ENCODE measurements around the gene DNAJC11. TPM values are rescaled to one million over a fixed set of nuclear protein-coding genes. Genes with fewer than 3 reads are reported as not detected.

DNAJC11 gene
- polyA plus RNA-seq, 2 of the 4 experiments (the other 2 are of a cell fraction) = 35.7 to 48.5 TPM

- TF ChIP-seq CBX2 (IDR thresholded peaks at IDR 0.05; ENCODE audit: borderline replicate concordance, low read depth) (no peak), HDAC2 (IDR thresholded peaks at IDR 0.05) (no peak), KDM1A (IDR thresholded peaks at IDR 0.05; ENCODE audit: low read depth) (no peak), PBX3 (IDR thresholded peaks at IDR 0.05) (no peak), JUNB (IDR thresholded peaks at IDR 0.05) (no peak), BCL3 (IDR thresholded peaks at IDR 0.05) (no peak), MAFK (IDR thresholded peaks at IDR 0.05; ENCODE audit: partially characterized antibody) (peak; percentile 80), TP53 (CRISPR knock-in tag; IDR thresholded peaks at IDR 0.05) (no peak), NR3C1 (IDR thresholded peaks at IDR 0.05) (no peak), POLR2A (IDR thresholded peaks at IDR 0.05; ENCODE audit: low read length) (no peak), CHD2 (IDR thresholded peaks at IDR 0.05; ENCODE audit: low read length, partially characterized antibody) (no peak), SREBF2 (IDR thresholded peaks at IDR 0.05) (no peak), PHF8 (IDR thresholded peaks at IDR 0.05; ENCODE audit: borderline replicate concordance, low read depth) (no peak), ZSCAN20 (CRISPR knock-in tag; IDR thresholded peaks at IDR 0.05) (no peak), FOXS1 (CRISPR knock-in tag; IDR thresholded peaks at IDR 0.05) (no peak), BHLHE40 (IDR thresholded peaks at IDR 0.05; ENCODE audit: low read depth, low read length) (no peak), RNF2 (IDR thresholded peaks at IDR 0.05; ENCODE audit: borderline replicate concordance, low read depth) (no peak), ZNF302 (CRISPR knock-in tag; IDR thresholded peaks at IDR 0.05) (no peak), SMC3 (IDR thresholded peaks at IDR 0.05) (no peak), EHF (CRISPR knock-in tag; IDR thresholded peaks at IDR 0.05) (no peak), ELK1 (IDR thresholded peaks at IDR 0.05; ENCODE audit: low read depth, low read length) (no peak), NFE2L2 (conservative IDR thresholded peaks at IDR 0.05; ENCODE audit: low read length) (peak; percentile 65; the same call in 1 of the 2 replicates), FOSB (CRISPR knock-in tag; IDR thresholded peaks at IDR 0.05) (no peak), RAD21 (conservative IDR thresholded peaks at IDR 0.05 in 1 of 2, IDR thresholded peaks at IDR 0.05 in 1 of 2) (no peak), RARB (CRISPR knock-in tag; IDR thresholded peaks at IDR 0.05) (no peak), CHD4 (IDR thresholded peaks at IDR 0.05; ENCODE audit: borderline replicate concordance) (no peak), ATOH8 (CRISPR knock-in tag; IDR thresholded peaks at IDR 0.05; ENCODE audit: low read depth) (no peak), RCOR1 (IDR thresholded peaks at IDR 0.05; ENCODE audit: low read depth, low read length) (no peak), MAZ (IDR thresholded peaks at IDR 0.05; ENCODE audit: borderline replicate concordance, low read depth, low read length) (no peak), REST (IDR thresholded peaks at IDR 0.05) (no peak), MAX (IDR thresholded peaks at IDR 0.05) (peak; percentile 79), EP300 (IDR thresholded peaks at IDR 0.05) (no peak), HOXB13 (CRISPR knock-in tag; IDR thresholded peaks at IDR 0.05; ENCODE audit: low read depth) (no peak)
Observed at GRCh38 chr1:6601049-6601922, 100.3 kb downstream of the DNAJC11 start (continued).

All from A549 (cell line).